Hematopoietic multipotent progenitor cell treated with erythropoietin and hydrocortisone succinate and interleukin-3 and kit ligand, for 17 days (in vitro differentiated cells): ENCODE data around the gene LIX1L.

Experiments used
- DNase-seq: peaks from one replicate; pipeline ENCODE4 v3.0.0-alpha.2; 2015; ENCODE audit warnings: low spot score

The LIX1L gene

GRCh38 chr1:145893306-145894055 is 64.3 kb downstream of the LIX1L start:
- DNase-seq: no peak

GRCh38 chr1:145892486-145893087 is 65.2 kb downstream of the LIX1L start:
- peak; percentile 51 for DNase-seq

- peak; percentile 87 for DNase-seq
Observed at GRCh38 chr1:145891587-145892485, 66.0 kb downstream of the LIX1L start.

GRCh38 chr1:145891143-145891542 is 66.7 kb downstream of the LIX1L start:
- DNase-seq: no peak

- no peak for DNase-seq
Observed at GRCh38 chr1:145889722-145890121, 68.1 kb downstream of the LIX1L start.

- DNase-seq: no peak
Observed at GRCh38 chr1:145887631-145888030, 70.2 kb downstream of the LIX1L start.

DNA sequence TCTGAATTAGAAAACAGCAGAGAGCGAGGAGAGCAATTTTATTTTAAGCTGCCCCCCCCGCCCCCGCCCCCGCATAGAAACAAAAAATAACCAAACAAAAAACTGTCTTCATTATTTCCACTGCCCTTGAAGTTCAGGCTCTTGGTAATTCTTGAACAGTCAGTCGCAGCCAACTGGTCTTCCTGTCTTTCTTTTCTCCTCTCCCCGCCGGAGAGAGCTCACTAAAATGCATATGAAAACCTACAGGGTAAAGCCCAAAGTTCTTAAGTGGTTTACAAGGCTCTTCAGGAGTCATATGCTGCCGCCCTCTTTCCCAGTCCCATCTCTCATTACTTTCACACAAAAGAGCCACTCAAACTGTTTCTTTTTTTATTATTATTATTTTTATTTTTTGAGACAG is 71.0 kb downstream of the LIX1L start:
- no peak for DNase-seq

- DNase-seq: no peak
Observed at GRCh38 chr1:145886390-145886789, 71.4 kb downstream of the LIX1L start.

- peak; percentile 64 for DNase-seq
Observed at GRCh38 chr1:145885738-145886287, 72.0 kb downstream of the LIX1L start, which contains the start of gene ANKRD35. Gene ANKRD35, minus strand, starts transcription at chr1:145885866. Its CDS starts 108 bp downstream, at chr1:145885758.

GRCh38 chr1:145884675-145885074 is 73.1 kb downstream of the LIX1L start:
- no peak for DNase-seq
